Tibial nerve (tissue), 4 donors: ENCODE data around the gene DLGAP1.

Experiments used
- EP300 ChIP-seq, 2 donors: sonication (generic); formaldehyde crosslinking; IDR thresholded peaks; one replicate each; pipeline ENCODE4 v1.6.1; 2017; ENCODE audit warnings: antibody characterized with exemption in 2 of 2, mild to moderate bottlenecking in 1 of 2
- POLR2A ChIP-seq, 2 donors: fragments of 450-650 bp; IDR thresholded peaks; one replicate each; pipeline ENCODE4 v1.6.1; 2017; ENCODE audit warnings: antibody characterized with exemption in 2 of 2, mild to moderate bottlenecking in 2 of 2, moderate library complexity in 2 of 2
- TF ChIP-seq, protein P1 (sequence below), 5 experiments: fragments of 200-600 bp in 3 of 5; fragments of 450-650 bp in 2 of 5; sonication (generic) in 3 of 5; IDR thresholded peaks; one replicate each; pipeline ENCODE4 v1.5.1; 2016 to 2019; ENCODE audit warnings: antibody characterized with exemption in 5 of 5, mild to moderate bottlenecking in 3 of 5, moderate library complexity in 2 of 5

DNA sequence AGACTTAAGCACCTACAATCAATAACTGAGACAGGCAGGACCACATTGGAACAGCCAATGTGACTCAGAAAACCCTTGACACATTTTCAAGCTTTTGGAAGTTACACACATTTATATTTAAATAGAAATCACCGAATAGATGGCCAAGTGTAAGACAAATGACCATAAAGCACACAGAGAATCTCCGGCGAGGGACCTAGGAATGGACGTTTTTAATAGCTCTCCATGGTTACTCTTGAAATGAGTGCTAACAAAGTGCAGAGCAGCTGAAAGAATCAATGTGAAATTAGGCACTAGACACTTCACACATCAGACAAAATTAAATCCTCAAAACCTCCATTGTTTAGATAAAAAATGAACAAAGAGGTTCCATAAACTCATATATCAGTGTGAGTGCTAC lies 376.9 kb downstream of the DLGAP1 start:
- TF ChIP-seq, protein P1, sequence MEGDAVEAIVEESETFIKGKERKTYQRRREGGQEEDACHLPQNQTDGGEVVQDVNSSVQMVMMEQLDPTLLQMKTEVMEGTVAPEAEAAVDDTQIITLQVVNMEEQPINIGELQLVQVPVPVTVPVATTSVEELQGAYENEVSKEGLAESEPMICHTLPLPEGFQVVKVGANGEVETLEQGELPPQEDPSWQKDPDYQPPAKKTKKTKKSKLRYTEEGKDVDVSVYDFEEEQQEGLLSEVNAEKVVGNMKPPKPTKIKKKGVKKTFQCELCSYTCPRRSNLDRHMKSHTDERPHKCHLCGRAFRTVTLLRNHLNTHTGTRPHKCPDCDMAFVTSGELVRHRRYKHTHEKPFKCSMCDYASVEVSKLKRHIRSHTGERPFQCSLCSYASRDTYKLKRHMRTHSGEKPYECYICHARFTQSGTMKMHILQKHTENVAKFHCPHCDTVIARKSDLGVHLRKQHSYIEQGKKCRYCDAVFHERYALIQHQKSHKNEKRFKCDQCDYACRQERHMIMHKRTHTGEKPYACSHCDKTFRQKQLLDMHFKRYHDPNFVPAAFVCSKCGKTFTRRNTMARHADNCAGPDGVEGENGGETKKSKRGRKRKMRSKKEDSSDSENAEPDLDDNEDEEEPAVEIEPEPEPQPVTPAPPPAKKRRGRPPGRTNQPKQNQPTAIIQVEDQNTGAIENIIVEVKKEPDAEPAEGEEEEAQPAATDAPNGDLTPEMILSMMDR (IDR thresholded peaks at IDR 0.05) = no peak
- TF ChIP-seq POLR2A (IDR thresholded peaks at IDR 0.05) (no peak), EP300 (IDR thresholded peaks at IDR 0.05) (no peak)
